Coronary artery (tissue), 2 donors: ENCODE results near the gene KBTBD3.
"Not testable (repeated sequence)": the region's sequence is repeated elsewhere in the genome, so short reads cannot be mapped to it uniquely, and the experiment has no call there.

Experiments
- DNase-seq: peaks from one replicate; pipeline ENCODE4 v3.0.0-alpha.2; 2017; ENCODE audit warnings: low spot score
- H3K27ac ChIP-seq, 2 donors: fragments of 200-600 bp; sonication (generic); one replicate each; pipeline ENCODE4 v1.5.1; 2016 to 2019
- H3K4me3 ChIP-seq: fragments of 200-600 bp; sonication (generic); 2 replicates; pipeline ENCODE4 v1.5.1; 2016; ENCODE audit warnings: mild to moderate bottlenecking, moderate library complexity
- CTCF ChIP-seq: fragments of 200-600 bp; sonication (generic); IDR thresholded peaks from one replicate; pipeline ENCODE4 v1.5.1; 2019; ENCODE audit warnings: antibody characterized with exemption

The KBTBD3 gene

DNA sequence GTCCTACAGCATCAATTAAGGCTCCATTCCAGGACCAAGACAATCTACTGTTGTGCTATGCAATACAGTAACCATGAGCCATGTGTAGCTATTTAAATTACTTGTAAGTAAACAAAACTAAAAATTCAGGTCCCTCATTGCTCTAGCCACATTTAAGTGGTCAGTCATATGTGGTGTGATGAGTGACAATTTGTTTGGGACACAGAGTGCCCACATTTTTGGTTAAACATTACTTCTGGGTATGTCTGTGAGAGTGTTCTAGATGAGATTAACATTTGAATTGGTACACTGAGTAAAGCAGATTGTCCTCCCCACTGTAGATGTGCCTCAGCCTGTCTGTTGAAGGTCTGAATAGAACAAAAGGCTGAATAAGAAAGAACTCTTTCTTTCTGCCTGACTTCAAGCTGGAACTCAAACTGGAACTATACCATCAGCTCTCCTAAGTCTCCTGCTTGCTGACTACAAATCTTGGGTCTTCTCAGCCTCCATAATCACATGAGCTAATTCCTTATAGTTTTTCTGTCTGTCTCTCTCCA lies 15.8 kb downstream of the KBTBD3 start:
- Histone ChIP-seq H3K4me3 (no peak overlapping the region), H3K27ac (no peak overlapping the region)
- no peak for TF ChIP-seq CTCF
- no peak for DNase-seq

DNA sequence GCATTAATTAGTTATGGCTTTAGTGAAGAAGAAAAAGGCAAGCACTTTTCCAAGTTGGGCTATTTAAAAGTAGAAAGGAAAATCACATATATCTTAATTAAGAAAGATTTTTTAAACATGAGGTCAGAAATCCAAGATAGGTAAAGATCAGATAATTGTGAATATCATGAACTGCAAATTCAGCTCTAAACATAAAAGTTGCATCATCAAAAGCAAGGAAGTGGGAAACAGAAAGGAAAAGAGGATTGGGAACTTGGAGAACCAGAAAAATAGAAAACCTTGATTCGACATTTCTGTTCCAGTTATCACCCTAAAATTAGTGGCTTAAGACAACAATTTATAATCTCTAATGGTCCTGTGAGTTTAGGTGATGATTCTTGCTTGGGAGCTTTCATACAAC lies 17.5 kb downstream of the KBTBD3 start:
- Histone ChIP-seq H3K27ac (no peak overlapping the region), H3K4me3 (no peak overlapping the region)
- TF ChIP-seq CTCF, result no peak
- no peak for DNase-seq

- not testable (repeated sequence) for DNase-seq, H3K4me3 ChIP-seq, H3K27ac ChIP-seq
Observed at GRCh38 chr11:106058377-106058776, 18.8 kb downstream of the KBTBD3 start.

DNA sequence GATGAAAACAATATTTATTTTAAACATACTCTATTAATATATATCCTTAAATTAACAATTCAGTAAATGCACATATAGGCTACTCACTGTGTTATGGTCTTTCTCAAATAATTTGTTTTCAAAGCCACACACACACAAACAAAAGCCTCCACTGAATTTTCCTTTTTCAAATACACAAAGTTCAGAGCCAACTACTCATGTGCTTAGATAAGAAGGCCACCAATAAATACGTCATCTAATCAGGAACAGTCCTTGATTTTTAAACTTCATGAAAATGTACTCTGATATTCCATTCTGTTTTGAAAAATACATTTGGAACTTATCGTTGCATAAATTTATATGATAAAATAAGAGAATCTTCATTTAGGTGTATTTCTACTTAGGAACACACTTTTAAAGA lies 26.0 kb downstream of the KBTBD3 start:
- H3K27ac ChIP-seq, result no peak overlapping the region
- no peak for DNase-seq
- no peak overlapping the region for H3K4me3 ChIP-seq
- TF ChIP-seq CTCF, result no peak

DNA sequence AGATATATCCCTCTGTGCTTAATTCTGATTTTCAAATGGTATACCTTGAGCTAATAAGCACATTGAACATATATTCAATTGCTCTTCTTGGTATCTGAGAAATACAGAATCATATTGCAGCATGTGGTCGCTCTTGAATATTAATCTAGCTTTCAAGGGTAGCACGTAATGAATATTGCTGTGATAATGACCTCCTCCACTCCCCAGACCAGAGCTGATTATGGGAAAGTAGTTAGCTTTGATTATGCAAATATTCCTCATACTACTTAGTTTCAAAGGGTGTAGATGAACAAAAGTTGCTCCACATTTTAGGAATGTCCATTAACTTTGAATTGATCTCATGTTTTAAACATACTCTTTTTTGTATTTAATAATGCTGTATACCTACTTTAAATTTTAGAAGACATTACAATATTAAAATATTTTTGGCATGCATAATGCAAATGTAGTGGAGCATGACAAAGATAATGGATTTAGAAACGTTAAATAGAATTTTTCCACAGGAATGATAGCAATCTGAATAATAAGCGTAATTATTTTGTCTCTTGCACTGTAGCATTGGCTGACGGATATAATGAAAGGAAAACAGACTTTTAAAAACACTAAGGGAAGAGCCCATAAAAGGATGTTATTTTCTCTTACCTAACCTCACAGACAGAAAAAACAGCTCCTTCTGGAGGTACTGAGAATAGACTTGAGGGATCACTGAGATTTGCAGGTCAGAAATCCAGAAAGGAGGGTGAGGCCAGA lies 27.2 kb downstream of the KBTBD3 start:
- Histone ChIP-seq H3K27ac (no peak overlapping the region), H3K4me3 (no peak overlapping the region)
- TF ChIP-seq CTCF, result no peak
- DNase-seq, result no peak

- Histone ChIP-seq H3K27ac (no peak overlapping the region), H3K4me3 (no peak overlapping the region)
- no peak for TF ChIP-seq CTCF
- DNase-seq, result no peak
Observed at GRCh38 chr11:106047631-106048030, 29.5 kb downstream of the KBTBD3 start.

- no peak for DNase-seq
- Histone ChIP-seq H3K27ac (no peak overlapping the region), H3K4me3 (no peak overlapping the region)
- TF ChIP-seq CTCF, result no peak
Observed at GRCh38 chr11:106043540-106043939, 33.6 kb downstream of the KBTBD3 start.
